Inferior parietal cortex (tissue), 1 donor: ENCODE data around the gene SMC1B.

Experiments used
- DNase-seq: peaks from one replicate; pipeline ENCODE4 v3.0.0-alpha.2; 2016; ENCODE audit errors: extremely low spot score

Gene SMC1B

DNA sequence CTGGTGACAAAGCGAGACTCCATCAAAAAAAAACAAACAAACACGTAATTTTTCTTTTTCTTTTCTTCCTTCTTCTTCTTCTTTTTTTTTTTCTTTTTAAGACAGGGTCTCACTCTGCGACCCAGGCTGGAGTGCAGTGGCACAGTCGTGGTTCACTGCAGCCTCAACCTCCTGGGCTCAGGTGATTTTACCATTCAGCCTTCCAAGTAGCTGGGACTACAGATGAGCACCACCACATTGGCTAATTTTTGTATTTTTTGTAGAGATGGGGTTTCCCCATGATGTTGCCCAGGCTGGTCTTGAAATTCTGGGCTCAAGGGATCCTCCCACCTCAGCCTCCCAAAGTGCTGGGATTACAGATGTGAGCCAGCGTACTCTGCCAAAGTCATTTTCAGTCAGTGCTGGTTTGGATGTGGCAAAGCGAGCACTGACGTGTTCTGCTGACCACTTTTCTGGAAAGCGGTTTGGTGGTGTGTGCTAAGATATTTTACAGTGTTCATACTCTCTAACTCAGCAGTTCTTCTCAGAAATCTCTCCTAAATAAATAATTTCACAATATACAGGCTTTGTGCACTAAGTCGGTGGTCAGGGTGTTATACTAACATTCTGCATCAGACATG lies 92.9 kb downstream of the SMC1B start:
- DNase-seq: no peak

DNA sequence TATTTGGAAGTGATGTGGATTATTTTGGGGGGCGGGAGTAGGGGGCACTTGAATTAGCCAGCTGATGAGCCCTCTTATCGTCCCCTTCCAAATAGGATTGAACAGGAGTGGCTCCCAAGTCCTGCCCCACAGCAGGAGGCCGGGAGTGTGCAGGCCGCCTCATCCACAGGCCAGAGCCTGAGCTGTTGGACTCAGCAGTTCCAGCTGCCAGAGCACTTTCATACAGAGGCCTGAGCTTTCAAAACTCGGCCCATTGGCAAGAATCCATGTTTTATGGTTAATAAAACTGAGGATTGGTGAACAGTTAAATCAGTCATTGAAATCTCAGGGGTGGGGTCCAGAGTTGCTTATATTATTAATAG lies 94.1 kb downstream of the SMC1B start:
- no peak for DNase-seq

DNA sequence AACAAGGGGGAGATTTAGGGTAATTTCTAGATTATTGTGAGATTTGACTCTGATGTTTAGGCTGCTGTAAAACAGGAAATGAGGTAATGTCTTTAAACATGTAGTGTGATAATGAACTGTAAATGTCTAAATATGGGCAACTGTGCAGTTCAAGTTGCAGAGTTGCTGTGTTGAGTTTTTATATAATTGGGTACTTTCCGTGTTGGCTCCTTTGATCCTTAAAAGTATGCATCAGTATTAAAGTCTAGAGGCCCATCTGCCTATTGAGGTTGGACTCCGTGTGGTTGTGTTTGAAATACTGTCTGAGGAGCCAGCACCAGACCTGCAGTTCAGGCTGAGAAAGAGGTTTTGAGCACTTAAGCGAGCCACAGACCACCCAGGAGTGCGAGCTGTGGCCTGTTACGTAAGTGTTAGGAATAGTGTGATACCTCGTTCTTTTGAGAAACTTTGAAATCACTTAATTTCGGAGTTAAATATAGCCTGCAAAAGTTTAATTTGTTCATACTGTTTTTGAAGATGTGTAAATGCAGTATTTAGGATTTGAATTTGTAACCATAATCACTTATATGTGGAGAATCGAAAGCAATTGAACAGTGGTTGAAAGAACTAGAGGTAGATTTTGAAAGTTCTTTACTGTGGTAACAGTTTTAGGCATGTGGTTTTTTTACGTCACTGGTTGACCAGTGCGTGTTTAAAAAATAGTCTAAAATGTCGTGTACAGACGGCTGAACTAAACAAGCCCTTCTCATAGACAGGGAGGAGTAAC lies 94.7 kb downstream of the SMC1B start:
- DNase-seq: no peak

DNA sequence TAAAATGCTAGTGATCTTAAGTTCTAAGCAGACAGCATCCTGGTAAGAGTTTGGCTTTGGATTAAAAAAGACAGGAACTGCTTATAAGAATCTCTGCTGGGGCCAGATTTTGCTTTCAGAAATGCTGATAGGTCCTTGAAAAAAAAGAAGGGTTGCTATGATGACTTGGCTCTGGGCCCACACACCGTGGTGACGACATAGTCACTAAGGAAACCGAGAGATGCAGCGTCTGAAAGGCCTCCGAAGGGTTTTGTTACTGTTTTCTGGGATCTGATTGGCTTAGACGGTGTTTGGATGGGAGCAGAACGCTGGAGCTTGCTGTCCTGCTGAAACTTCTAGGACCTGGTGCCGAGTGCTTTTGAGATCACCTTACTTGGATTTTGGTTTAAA lies 95.2 kb downstream of the SMC1B start:
- DNase-seq: peak; percentile 62

DNA sequence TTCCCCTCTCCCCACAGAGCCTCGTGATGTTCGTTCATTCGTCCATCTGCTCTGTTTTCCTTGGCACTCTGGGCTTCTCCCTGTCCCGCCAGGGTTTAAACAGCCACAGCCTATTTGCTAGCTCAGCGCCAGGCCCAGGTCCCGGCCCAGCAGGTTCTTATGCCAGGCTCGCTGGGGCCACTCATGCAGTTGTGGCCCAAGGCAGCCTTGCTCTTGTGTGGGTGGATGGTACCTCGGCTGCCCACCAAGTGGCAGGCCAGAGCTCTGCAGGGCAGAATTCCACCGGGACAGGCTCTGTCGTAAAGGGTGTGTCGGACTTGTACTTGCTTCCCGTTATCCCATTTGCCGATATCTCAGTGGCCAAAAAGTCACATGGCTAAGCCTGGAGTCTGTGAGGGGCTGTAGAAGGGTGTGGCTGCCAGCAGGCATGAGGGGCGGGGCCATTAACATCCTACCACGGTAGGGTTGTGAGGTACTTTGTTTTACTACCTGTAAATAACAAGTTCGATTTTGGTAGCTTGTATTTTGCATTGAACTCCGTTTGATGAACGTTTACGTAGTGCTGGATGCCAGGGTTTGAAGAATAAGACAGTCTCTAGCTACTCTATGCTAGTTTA lies 95.7 kb downstream of the SMC1B start:
- DNase-seq: no peak

DNA sequence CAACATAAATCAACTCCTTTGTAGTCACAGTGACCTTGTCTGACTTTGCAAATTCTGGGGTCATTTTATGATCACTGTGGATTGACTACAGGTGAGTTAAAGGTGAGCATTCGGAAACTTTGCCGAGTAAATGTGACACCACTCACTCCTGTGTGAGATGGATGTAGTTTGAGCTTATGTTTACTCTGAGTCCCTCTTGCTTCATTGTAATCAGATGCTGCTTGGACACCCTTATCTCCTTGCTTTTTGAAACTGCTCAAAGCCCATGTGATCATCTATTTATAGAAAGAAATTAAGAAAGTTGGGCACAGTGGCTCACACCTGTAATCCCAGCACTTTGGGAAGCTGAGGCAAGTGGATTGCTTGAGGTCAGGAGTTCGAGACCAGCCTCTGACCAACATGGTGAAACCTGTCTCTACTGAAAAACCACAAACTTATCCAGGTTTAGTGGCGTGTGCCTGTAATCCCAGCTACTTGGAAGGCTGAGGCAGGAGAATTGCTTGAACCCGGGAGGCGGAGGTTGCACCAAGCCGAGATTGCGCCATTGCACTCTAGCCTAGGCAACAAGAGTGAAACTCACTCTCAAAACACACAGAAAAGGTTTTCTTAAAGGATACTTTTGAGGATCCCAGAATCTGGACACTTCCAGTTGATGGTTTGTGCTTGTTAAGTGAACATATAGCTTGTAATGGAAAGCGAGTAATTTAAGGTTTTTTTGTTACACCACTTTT lies 96.4 kb downstream of the SMC1B start:
- no peak for DNase-seq

DNA sequence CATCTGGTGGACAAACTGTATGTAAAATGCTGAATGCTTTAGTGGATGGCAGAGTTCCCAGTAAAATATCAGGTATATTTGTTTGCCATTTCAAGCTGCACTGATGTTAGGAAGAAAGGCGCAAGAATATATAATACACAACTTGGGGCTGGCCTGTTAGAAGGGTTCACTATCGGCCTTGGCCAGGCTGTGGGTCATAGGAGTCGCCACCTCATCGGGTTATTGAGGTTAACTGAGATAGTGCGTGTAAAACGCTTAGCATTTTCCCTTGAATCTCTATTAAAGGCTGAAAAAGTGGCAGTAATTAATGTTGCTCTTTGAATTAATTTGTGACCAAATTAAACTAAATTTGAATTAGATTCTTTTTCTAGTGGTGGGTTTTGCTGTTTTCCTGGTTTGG lies 98.6 kb downstream of the SMC1B start:
- DNase-seq: no peak

DNA sequence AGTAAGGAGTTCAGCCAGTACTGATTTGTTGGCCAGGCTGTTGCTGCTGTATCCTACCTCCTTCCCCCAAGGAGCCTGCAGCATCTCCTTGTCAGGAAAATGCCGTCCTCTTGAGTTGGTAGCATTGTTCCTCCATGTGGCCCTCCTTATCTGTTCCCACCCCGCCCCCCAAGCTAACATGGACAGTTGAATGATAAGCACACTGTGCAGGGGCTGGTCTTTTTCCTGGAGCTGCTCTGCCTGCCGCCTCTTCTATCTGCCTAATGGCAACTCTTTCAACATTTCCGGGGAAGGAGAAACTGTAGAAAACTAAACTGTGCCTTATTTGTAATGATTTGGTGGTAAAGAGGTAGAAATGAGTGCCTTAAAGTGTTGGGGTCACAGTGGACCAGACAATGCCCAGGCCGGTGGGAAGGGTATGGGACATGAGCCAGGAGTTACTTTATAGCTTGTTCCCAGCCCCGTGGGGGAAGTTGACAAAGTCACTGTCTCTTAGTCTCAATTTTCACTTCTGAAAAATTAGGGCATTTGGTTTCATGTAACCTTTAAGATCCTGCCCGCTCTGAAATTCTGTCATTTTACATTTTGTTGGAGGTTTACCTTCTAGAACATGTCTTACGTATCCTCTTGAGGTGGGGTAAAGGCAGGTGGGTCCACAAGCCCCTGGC lies 99.2 kb downstream of the SMC1B start:
- DNase-seq: no peak

DNA sequence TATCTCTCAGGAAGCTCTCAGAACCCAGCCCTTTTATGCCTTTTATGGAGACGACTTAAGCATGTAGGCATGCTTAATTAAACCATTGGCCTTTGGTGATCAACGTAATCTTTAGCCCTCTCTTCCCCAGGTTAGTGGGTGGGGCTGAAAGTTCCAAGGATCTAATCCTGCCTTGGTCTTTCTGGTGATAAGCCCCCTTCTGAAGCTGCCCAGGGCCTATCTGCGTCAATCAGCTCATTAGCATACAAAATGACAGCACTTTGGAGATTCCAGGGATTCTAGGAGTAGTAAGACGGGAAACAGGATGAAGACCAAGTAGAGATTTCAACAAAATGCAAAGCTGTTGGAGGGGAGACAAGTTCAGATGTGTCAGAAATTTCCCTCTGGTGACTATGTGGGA lies 100.5 kb downstream of the SMC1B start:
- DNase-seq: no peak

DNA sequence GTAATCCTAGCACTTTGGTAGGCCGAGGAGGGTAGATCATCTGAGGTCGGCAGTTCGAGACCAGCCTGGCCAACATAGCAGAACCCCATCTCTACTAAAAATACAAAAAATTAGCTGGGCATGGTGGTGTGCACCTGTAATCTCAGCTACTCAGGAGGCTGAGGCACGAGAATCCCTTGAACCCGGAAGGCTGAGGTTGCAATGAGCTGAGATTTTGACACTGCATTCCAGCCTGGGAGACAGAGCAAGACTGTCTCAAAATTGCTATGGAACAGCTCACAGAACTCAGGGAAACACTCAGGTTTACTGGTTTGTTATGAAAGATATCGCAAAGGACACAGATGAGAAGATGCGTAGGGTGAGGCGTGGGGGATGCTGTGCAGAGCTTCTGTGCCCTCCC lies 101.0 kb downstream of the SMC1B start:
- DNase-seq: no peak

DNA sequence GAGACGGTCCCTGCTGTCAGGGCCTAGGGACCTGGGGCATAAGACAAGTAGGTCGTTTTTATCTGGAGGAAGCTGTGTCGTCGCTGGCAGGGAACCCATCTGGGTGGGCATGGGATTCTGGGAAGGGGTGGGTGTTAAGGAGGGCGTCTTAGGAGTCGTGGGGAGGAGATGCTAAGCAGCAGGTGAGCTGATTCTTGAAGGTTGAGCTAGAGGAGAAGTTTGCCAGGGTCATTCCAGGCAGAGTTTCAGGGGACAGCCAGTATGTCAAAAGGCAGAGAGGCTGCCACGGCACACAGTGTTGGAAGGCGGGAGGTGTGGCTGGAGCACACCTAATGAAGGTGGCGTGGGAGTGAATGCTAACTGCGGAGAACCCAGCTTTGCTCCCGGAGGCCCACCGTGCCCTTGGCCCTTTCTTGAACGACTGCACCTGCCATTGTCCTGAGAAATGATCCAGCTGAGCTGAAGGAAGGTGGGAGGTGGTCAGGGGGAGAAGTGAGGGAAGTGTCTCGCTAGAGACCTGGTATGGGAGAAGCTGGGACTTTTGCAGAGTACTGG lies 102.3 kb downstream of the SMC1B start:
- no peak for DNase-seq

DNA sequence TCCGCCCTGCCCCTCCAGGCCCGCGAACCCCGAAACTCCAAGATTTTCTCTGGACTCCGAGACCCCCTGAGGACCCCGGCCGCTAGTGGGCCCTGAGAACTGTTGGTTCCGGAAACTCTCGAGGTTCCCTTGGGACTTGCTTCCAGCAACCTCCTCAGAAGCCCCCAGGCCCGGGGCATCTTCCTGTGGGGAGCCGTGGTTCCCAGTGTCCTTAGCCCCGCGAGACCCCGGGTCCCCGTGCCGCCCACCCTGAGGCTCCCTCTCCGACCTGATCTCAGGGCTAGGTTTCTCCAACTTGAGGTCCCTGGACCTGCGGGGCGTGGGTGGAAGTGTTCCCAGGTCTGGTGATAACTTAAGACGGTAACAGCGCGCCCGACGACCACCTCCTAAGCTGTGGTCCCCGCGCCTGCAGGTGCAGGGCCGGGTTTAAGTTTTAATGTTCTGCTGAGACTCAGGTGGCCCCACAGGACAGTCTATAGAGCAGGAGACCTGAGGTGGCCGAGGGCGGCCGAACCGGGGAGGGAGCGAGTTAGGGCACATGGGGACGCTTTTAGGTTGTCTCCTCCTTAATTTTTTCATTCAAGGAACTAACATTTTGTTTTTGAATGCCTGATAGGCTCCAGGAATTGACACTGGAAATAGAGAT lies 102.9 kb downstream of the SMC1B start:
- DNase-seq: no peak

DNA sequence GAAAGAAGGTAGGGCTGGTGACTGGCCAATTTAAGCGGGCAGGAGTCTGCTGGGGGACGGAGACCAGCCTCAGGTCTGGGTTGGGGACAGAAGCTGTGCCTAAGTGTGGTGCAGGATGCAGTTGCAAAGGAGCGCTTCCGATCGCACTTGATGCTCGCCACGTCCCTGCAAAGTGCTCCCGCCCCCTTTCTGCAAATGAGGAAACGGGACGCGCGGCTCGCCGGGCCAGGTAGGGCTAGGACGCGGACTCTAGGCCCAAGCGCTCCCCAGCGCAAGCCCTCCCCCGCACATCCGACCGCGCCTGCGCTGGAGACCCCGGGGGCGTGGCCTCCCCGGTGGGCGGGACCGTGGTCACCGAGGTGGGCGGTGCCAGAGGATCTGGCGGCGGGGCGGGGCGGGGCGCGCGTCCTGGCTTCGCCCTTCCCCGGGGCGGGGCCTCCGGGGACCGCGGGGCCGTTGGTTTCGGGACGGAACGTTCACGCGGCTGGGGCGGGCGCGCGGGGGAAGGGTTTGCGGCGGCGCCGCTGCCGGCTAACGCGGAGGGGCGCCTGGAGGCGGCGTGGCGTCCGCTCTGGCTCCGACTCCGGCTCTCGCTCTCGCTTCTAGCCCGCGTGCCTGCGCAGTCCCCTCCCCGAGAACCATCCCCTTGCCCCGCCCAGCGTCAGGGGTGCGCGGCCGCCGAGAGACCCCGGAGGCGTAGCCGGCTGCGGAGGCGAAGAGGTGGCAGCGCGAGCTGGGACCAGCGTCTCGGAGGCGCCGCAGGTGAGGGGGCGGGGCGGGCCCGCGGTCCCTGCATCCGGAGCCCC lies 103.8 kb downstream of the SMC1B start, which contains the start of gene FAM118A:
FAM118A (plus strand) TSS at position 513 of the 806 bp plus-strand sequence. CDS start 12,446 bp downstream, outside the sequence.
- peak; percentile 95 for DNase-seq

DNA sequence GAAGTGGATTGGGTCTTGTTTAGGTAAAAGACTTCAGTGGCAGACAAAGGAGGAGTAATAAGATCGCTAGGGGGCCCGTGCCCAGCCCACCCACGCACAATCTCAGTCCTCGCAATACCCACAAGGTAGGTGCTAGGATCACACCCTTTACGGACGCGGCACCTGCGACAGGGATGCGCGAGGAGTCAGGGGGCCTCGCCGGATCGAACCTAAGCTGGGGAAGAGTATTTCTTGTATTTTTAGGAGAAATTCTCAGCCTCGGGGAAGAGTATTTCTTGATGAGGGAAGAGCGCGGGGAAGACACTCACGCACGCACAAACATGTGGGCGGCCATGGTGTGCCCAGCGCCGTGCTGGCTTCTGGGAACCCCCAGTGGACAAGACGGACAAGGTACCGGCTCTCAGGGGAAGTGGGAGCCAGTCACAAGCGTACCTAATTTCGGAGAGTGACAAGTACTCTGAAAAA lies 104.4 kb downstream of the SMC1B start:
- no peak for DNase-seq

DNA sequence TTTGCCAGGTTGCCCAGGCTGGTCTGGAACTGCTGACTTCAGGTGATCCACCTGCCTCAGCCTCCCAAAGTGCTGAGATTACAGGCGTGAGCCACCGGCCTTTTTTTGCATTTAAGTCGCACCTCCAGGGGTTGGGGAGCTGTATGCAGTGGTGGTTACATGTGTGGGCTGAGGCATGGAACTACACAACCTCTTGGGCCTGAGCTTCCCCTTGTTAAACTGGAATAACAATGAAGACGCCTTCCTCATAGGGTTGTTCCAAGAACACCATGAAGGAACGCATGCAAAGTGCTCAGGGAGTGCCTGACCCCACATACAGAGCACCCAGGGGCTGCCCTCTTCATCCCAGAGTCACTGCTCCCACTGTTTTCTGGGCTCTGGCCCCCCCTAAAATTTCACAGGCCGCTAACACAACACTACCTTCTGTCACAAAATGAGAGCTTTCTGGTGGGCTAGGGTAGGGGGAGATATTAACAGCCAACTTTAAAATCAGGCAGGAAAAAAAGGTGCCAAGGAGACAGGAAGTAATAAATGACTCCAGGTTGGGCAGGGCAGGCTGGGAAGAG lies 104.9 kb downstream of the SMC1B start:
- no peak for DNase-seq

DNA sequence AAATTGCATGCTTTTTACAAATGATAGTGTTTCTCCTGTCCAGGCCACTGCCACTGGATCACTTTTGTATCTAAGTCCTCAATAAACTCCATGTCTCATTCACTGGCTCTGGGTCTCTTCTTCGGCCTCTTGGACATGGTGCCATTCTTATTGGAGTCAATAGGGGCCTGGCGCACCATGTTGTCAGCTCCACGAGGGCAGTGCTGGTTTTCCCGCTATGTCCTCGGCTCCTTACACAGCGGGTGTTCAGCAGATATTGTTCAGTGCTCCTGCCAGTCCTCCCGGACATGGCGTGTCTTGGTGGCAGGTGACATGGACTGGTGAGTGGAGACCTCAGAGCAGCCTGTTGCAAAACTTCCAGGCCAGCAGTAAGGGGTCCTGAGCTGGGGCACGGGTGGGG lies 107.3 kb downstream of the SMC1B start:
- no peak for DNase-seq

DNA sequence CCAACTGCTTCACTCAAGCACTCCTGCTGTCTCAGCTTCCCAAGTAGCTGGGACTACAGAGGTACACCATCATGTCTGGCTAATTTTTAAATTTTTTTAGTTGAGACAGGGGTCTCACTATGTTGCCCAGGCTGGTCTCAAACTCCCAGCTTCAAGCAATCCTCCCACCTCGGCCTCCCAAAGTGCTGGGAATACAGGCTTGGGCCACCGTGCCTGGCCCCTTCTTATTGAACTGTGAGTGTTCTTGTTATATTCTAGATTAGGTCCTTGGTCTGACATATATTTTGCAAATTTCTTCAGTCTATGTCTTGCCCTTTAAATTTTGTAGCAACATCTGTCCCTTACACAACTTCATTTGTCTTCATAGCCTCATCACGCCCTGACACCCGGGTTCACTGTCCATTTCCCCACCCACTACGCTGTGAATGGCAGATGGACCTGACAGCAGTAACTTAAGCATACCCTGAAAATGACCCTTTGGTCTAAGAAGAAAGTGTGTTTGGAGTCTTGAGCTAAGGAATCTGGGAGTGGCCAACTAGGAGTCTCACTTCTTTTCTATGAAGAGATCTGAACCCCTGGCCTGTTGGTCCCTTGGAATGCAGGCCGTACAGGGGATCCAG lies 107.8 kb downstream of the SMC1B start:
- no peak for DNase-seq

DNA sequence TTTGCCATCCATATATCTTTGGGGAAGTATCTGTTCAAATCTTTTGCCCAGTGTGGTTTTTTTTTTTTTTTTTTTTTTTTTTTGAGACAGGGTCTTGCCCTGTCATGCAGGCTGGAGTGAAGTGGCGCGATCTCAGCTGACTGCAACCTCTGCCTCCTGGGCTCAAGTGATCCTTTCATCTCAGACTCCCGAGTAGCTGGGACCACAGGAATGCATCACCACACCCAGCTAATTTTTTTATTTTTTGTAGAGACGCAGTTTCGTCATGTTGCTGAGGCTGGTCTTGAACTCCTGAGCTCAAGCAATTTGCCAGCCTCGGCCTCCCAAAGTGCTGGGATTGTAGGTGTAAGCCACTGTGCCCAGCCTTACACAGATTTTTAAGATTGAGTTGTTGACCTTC lies 108.4 kb downstream of the SMC1B start:
- DNase-seq: no peak

DNA sequence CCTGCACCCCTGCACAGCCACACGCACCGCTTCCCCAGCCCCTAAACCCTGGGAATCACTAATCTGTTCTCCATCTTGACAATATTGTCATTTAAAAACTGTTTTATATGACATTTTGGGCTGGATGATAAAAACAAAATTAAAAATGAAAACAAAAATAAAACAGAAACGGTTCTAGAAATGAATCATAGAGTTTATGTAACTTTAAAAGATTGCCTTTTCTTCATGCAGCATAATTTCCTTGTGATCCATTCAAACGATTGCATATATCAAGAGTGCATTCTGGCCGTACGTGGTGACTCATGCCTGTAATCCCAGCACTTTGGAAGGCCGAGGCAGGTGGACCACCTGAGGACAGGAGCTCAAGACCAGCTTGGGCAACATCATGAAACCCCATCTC lies 110.2 kb downstream of the SMC1B start:
- no peak for DNase-seq
